ENCODE results near the gene DHRSX. TPM values are rescaled to one million over a fixed set of nuclear protein-coding genes. Genes with fewer than 3 reads are reported as not detected.
A peak's percentile ranks its signal among the peaks of the same experiment; 100 is the strongest.

The DHRSX gene
- total RNA-seq, 3 donors from 2014 or later (not counting 1 experiment from before 2014, with no cell fraction given), result 21.5 to 26.1 (median 22.9) TPM

- Histone ChIP-seq H3K9me3 (ENCODE audit: control insufficient read depth, insufficient read depth, low read length) (peaks cover 44% of the 10 kb centered on the region), H3K4me3 (ENCODE audit: low read length) (no peak overlapping the region), H3K27ac (ENCODE audit: low read length) (no peak overlapping the region), H3K4me1 (ENCODE audit: control insufficient read depth, insufficient read depth, low read length) (peaks cover 39% of the 10 kb centered on the region), H3K36me3 (ENCODE audit: control insufficient read depth, insufficient read depth, low read length) (peaks cover 2% of the 10 kb centered on the region), H3K27me3 (ENCODE audit: control insufficient read depth, insufficient read depth, low read length) (no peaks in the 10 kb centered on the region)
- TF ChIP-seq CTCF (IDR thresholded peaks at IDR 0.05), result no peak
- Mint-ChIP-seq H3K36me3 (peaks cover 7% of the 10 kb centered on the region), H3K9me3 (peaks cover 9 to 20% of the 10 kb centered on the region in 2 donors), H3K4me1 (peaks cover 57 to 63% of the 10 kb centered on the region in 2 donors), H3K27me3 (ENCODE audit: low read depth in 2 of 2) (no peaks in the 10 kb centered on the region), H3K27ac (no peak overlapping the region), H3K4me3 (no peak overlapping the region)
- DNase-seq, result no peak
- intact Hi-C loops (cut with micrococcal nuclease), result no loop called here
- ATAC-seq, result peak in 1 of 3 donors; percentile 27
- WGBS (ENCODE audit: insufficient coverage), result 96% methylated on average over 9 of the region's 9 CpGs
Measured at GRCh38 chrX:2224597-2225235, 276.1 kb downstream of the DHRSX start.

- H3K27me3 ChIP-seq (ENCODE audit: control insufficient read depth, insufficient read depth, low read length), result no peaks in the 10 kb centered on the region
- no peak overlapping the region for H3K27ac ChIP-seq (ENCODE audit: low read length)
- H3K4me1 Mint-ChIP-seq, result peaks cover 57 to 60% of the 10 kb centered on the region in 2 donors
- H3K36me3 Mint-ChIP-seq, result peaks cover 7% of the 10 kb centered on the region
- TF ChIP-seq CTCF (IDR thresholded peaks at IDR 0.05), result no peak
- DNase-seq (no peak), ATAC-seq (no peak)
- H3K9me3 ChIP-seq (ENCODE audit: control insufficient read depth, insufficient read depth, low read length), result peaks cover 49% of the 10 kb centered on the region
- H3K27ac Mint-ChIP-seq, result no peak overlapping the region
- peaks cover 2% of the 10 kb centered on the region for H3K36me3 ChIP-seq (ENCODE audit: control insufficient read depth, insufficient read depth, low read length)
- no peak overlapping the region for H3K4me3 Mint-ChIP-seq
- H3K27me3 Mint-ChIP-seq (ENCODE audit: low read depth in 2 of 2), result no peaks in the 10 kb centered on the region
- H3K4me3 ChIP-seq (ENCODE audit: low read length), result no peak overlapping the region
- peaks cover 9 to 21% of the 10 kb centered on the region in 2 donors for H3K9me3 Mint-ChIP-seq
- 33% methylated on average over 7 of the region's 7 CpGs for WGBS (ENCODE audit: insufficient coverage)
- peaks cover 39% of the 10 kb centered on the region for H3K4me1 ChIP-seq (ENCODE audit: control insufficient read depth, insufficient read depth, low read length)
- intact Hi-C loops (cut with micrococcal nuclease), result no loop called here
Measured at GRCh38 chrX:2224161-2224560, 276.6 kb downstream of the DHRSX start.

GRCh38 chrX:2220829-2221567 is 279.8 kb downstream of the DHRSX start:
- peak overlapping the region; percentile 81 for H3K4me3 Mint-ChIP-seq

More at GRCh38 chrX:2220829-2221567, 279.8 kb downstream of the DHRSX start:
- Histone ChIP-seq H3K4me1 (ENCODE audit: control insufficient read depth, insufficient read depth, low read length) (peaks cover 41% of the 10 kb centered on the region), H3K4me3 (ENCODE audit: low read length) (no peak overlapping the region), H3K27ac (ENCODE audit: low read length) (peak overlapping the region; percentile 37), H3K36me3 (ENCODE audit: control insufficient read depth, insufficient read depth, low read length) (peaks cover 2% of the 10 kb centered on the region), H3K27me3 (ENCODE audit: control insufficient read depth, insufficient read depth, low read length) (no peaks in the 10 kb centered on the region), H3K9me3 (ENCODE audit: control insufficient read depth, insufficient read depth, low read length) (peaks cover 66% of the 10 kb centered on the region)
- peak in 2 of 3 donors; percentile 75 to 94 for ATAC-seq
- no peak for DNase-seq
- H3K9me3 Mint-ChIP-seq, result peaks cover 5 to 17% of the 10 kb centered on the region in 2 donors
- H3K27ac Mint-ChIP-seq, result peak overlapping the region; percentile 78 to 84
- no peak for TF ChIP-seq CTCF (IDR thresholded peaks at IDR 0.05)
- peaks cover 51 to 62% of the 10 kb centered on the region in 2 donors for H3K4me1 Mint-ChIP-seq
- H3K27me3 Mint-ChIP-seq (ENCODE audit: low read depth in 2 of 2), result no peaks in the 10 kb centered on the region
- intact Hi-C loops (cut with micrococcal nuclease), result no loop called here
- 85% methylated on average over 10 of the region's 12 CpGs for WGBS (ENCODE audit: insufficient coverage)
- peaks cover 7% of the 10 kb centered on the region for H3K36me3 Mint-ChIP-seq
